PFSK-1 (cell line): ENCODE data around the gene CTSZ.

Experiments
- POLR2AphosphoS5 ChIP-seq: IDR thresholded peaks from 2 replicates; pipeline ENCODE4 v1.6.1; 2012; ENCODE audit warnings: low read depth, mild to moderate bottlenecking, control low read depth, low read length, moderate library complexity
- REST ChIP-seq, 2 experiments: IDR thresholded peaks; 2 replicates each; pipeline versions ENCODE4 v1.6.1 to v1.8.0; 2011 to 2012; ENCODE audit warnings: low read depth in 2 of 2, low read length in 2 of 2, control low read depth in 1 of 2, inconsistent platforms in 1 of 2, mild to moderate bottlenecking in 1 of 2, moderate library complexity in 1 of 2; ENCODE audit not compliant: insufficient read depth in 1 of 2
- SIN3A ChIP-seq: IDR thresholded peaks from 2 replicates; pipeline ENCODE4 v1.6.1; 2012; ENCODE audit warnings: mild to moderate bottlenecking, low read length, moderate library complexity, borderline replicate concordance; ENCODE audit not compliant: insufficient read depth
- TAF1 ChIP-seq: IDR thresholded peaks from 2 replicates; pipeline ENCODE4 v1.6.1; 2012; ENCODE audit warnings: low read length, control low read depth, borderline replicate concordance; ENCODE audit not compliant: insufficient read depth

GRCh38 chr20:59032023-59032712, 25.1 kb upstream of the CTSZ start, which contains the start of gene ATP5F1E:
- peak; percentile 90 for TF ChIP-seq POLR2AphosphoS5
- TF ChIP-seq TAF1, result peak; percentile 48; the same call in 1 of the 2 replicates
- 0 out of 4 replicates have a peak, but pooled peaks have one; percentile 29 to 38 for TF ChIP-seq REST (IDR thresholded peaks at IDR 0.05; ENCODE audit: insufficient read depth in 1 of 2, low read depth in 2 of 2, low read length in 2 of 2)
- TF ChIP-seq SIN3A, result no peak
